Subcutaneous adipose tissue (tissue), 4 donors: ENCODE measurements around the gene PPT1. TPM values are rescaled to one million over a fixed set of nuclear protein-coding genes. Genes with fewer than 3 reads are reported as not detected.

Experiments used
- total RNA-seq, 4 donors: library from RNA; depleted of rRNA; stranded (reverse); fragments of >200 nt; gene quantifications; one replicate each; pipeline ENCODE4 v1.1.0, GENCODE V29; 2016
- TF ChIP-seq, protein P1 (sequence below): fragments of 450-650 bp; IDR thresholded peaks from one replicate; pipeline ENCODE4 v1.5.1; 2016; ENCODE audit warnings: low read depth, mild to moderate bottlenecking, control low read depth, antibody characterized with exemption, moderate library complexity

PPT1 gene
- total RNA-seq, 4 donors from 2014 or later: 43.5 to 253 (median 87.9) TPM

GRCh38 chr1:40041466-40041838 lies 55.6 kb downstream of the PPT1 start:
- TF ChIP-seq, protein P1, sequence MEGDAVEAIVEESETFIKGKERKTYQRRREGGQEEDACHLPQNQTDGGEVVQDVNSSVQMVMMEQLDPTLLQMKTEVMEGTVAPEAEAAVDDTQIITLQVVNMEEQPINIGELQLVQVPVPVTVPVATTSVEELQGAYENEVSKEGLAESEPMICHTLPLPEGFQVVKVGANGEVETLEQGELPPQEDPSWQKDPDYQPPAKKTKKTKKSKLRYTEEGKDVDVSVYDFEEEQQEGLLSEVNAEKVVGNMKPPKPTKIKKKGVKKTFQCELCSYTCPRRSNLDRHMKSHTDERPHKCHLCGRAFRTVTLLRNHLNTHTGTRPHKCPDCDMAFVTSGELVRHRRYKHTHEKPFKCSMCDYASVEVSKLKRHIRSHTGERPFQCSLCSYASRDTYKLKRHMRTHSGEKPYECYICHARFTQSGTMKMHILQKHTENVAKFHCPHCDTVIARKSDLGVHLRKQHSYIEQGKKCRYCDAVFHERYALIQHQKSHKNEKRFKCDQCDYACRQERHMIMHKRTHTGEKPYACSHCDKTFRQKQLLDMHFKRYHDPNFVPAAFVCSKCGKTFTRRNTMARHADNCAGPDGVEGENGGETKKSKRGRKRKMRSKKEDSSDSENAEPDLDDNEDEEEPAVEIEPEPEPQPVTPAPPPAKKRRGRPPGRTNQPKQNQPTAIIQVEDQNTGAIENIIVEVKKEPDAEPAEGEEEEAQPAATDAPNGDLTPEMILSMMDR: no peak

DNA sequence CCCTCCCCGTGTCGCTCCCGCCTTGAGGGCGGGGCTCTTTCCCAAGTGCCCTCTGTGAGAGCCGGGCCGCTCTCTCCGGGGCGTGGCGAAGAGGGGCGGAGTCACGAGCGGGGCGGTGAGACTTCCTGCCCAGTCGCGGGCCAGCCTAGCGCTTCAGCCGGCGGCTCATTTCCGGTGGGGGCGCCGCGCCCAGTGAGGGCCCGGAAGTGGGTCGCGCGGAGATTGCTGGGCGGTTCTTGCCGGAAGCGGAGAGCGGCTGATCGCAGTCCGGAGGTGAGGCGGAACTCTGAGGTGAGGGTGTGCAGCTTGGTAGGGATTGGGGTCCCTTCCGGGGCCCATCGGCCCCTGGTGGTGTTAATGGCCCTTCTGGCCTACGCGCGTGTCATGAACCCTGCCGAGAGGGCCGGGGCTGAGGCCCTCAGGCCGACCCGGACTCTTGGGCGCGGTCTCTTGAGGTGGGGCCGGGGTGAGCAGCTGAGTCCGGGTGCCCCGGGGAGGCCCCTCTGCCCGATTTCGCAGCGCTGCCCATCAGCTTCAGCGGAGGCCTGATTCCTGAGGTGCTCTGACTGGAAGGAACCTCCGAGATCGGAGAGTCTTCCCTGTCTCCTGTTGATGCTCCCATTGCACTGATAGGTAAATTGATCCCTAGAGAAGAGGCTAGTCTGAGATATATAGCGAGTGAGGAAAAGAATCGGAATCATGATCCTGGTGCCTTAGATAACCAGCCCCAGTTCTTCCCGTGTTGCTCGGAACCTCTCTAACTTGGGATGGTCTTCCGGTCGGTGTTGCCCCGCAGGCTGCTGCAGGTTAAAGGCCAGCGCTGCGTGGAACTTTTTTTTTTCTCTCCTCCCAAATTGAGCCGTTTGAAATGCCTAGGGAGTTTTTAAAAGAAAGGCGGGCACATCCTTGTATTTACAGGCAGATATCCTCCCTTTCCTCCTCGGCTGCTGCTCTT lies 56.3 kb downstream of the PPT1 start, which contains the start of gene CAP1:
CAP1 (plus strand) TSS at position 219 of the 955 bp plus-strand sequence. CDS start 18,618 bp downstream, outside the sequence.
- TF ChIP-seq, protein P1: no peak

DNA sequence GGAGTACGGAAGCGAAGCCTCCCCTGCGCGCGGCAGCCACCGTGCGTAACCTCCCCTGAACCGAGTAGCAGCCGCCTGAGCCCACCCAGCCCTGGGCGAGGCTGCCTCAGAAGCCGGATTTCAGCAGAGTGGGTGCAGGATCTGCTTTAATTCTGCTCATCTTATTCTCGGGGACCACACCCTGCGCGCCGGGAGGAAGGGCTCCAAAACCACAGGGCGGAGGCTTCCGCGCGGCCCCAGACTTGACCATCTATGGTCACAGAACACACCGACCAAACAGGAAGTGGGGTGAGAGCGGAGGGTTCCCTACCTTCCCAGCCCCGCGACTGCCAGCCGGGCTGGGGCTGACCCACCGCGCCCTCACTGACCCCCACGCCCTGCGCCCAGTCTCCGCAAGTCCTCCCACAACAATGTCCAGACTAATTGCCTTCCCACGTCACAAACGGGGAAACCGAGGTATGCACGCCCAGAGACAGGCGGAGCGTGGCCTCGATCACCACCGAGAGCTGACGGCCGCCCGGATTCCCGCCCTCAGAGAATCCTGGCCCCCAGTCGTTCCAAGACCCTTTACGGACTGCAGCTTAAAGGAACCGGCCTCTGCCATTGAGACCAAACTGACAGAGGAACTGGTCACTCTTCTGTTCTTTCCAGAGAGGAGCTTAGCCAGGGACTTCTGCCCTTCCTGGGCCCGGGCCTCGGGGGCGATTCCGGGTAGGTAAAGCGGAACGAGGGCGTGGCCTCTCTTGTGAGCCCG lies 57.1 kb downstream of the PPT1 start:
- TF ChIP-seq, protein P1: no peak

- TF ChIP-seq, protein P1: no peak
Observed at GRCh38 chr1:40039245-40039756, 57.8 kb downstream of the PPT1 start.

- TF ChIP-seq, protein P1: no peak
Observed at GRCh38 chr1:40038697-40039096, 58.4 kb downstream of the PPT1 start.

- TF ChIP-seq, protein P1: no peak
Observed at GRCh38 chr1:40036574-40036973, 60.5 kb downstream of the PPT1 start.

DNA sequence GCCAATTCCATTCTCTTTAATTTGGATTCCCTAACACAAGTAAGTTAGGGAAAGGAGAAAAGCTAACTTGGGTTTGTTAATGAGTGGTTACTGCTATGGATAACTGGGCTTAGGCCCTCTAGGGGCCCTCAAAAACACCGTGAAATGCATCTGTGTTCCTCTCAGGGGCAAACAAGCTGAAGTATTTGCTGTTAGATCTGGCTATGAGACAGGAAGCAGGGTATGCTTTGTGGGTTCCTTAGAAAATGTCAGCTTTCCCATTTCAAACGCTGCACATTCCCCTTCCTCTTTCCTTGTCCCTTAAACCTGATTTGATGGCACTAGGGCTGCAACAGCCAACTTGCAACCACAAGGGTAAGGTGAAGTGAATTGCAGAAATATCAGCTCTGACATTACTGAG lies 62.2 kb downstream of the PPT1 start:
- TF ChIP-seq, protein P1: no peak
